ENCODE results near the gene GPD1. TPM values are rescaled to one million over a fixed set of nuclear protein-coding genes. Genes with fewer than 3 reads are reported as not detected.
"Not testable (repeated sequence)": the region's sequence is repeated elsewhere in the genome, so short reads cannot be mapped to it uniquely, and the experiment has no call there.

The GPD1 gene
- total RNA-seq, 1 experiment from 2014 or later: 3.8 TPM

- DNase-seq (ENCODE audit: low spot score): no peak
These were observed 19.4 kb downstream of the GPD1 start for GRCh38 chr12:50123203-50123602.

GRCh38 chr12:50127546-50127945 is 23.7 kb downstream of the GPD1 start:
- no peak for DNase-seq (ENCODE audit: low spot score)

GRCh38 chr12:50129290-50129689 is 25.5 kb downstream of the GPD1 start:
- no peak for DNase-seq (ENCODE audit: low spot score)

- DNase-seq (ENCODE audit: low spot score): no peak
These were observed 28.8 kb downstream of the GPD1 start for GRCh38 chr12:50132505-50133135.

GRCh38 chr12:50142993-50143392 is 39.2 kb downstream of the GPD1 start:
- DNase-seq (ENCODE audit: low spot score): no peak

GRCh38 chr12:50145439-50145838 is 41.6 kb downstream of the GPD1 start:
- DNase-seq (ENCODE audit: low spot score): no peak

- no peak for DNase-seq (ENCODE audit: low spot score)
These were observed 43.5 kb downstream of the GPD1 start for GRCh38 chr12:50147281-50147680.

GRCh38 chr12:50148011-50148410 is 44.2 kb downstream of the GPD1 start:
- not testable (repeated sequence) for DNase-seq (ENCODE audit: low spot score)

- no peak for DNase-seq (ENCODE audit: low spot score)
These were observed 45.5 kb downstream of the GPD1 start for GRCh38 chr12:50149311-50149710.

- no peak for DNase-seq (ENCODE audit: low spot score)
These were observed 47.4 kb downstream of the GPD1 start for GRCh38 chr12:50151047-50151687.

- DNase-seq (ENCODE audit: low spot score): not testable (repeated sequence)
These were observed 51.1 kb downstream of the GPD1 start for GRCh38 chr12:50154947-50155346.

- DNase-seq (ENCODE audit: low spot score): no peak
These were observed 52.8 kb downstream of the GPD1 start for GRCh38 chr12:50156641-50157040.

- DNase-seq (ENCODE audit: low spot score): no peak
These were observed 53.5 kb downstream of the GPD1 start for GRCh38 chr12:50157259-50157658.

- no peak for DNase-seq (ENCODE audit: low spot score)
These were observed 56.8 kb downstream of the GPD1 start for GRCh38 chr12:50160643-50161042.

Other genes with a start within 250 kb of the GPD1 start
- not detected in 2 replicates for gene FAIM2, start 200.1 kb upstream of the GPD1 start, total RNA-seq (2014; rRNA removed; shearing (Covaris generic))
- gene AQP2, start 153.3 kb upstream of the GPD1 start, total RNA-seq (2014; rRNA removed; shearing (Covaris generic)): not detected in 2 replicates
- 0.07 TPM in 1 of 2 replicates, not detected in the other for gene AQP5, start 142.1 kb upstream of the GPD1 start, total RNA-seq (2014; rRNA removed; shearing (Covaris generic))
- not detected in 2 replicates for gene AQP6, start 131.1 kb upstream of the GPD1 start, total RNA-seq (2014; rRNA removed; shearing (Covaris generic))
- 143 and 147 TPM in 2 replicates for gene RACGAP1, start 78.5 kb upstream of the GPD1 start, total RNA-seq (2014; rRNA removed; shearing (Covaris generic))
- gene ASIC1, start 46.4 kb upstream of the GPD1 start, total RNA-seq (2014; rRNA removed; shearing (Covaris generic)): 1.6 and 3.3 TPM in 2 replicates
- gene SMARCD1, start 18.7 kb upstream of the GPD1 start, total RNA-seq (2014; rRNA removed; shearing (Covaris generic)): 57.4 and 93.9 TPM in 2 replicates
- gene COX14, start 8.2 kb downstream of the GPD1 start, total RNA-seq (2014; rRNA removed; shearing (Covaris generic)): 49.7 and 76.4 TPM in 2 replicates
- 18.9 and 19.2 TPM in 2 replicates for gene CERS5, start 63.4 kb downstream of the GPD1 start, total RNA-seq (2014; rRNA removed; shearing (Covaris generic))
- 108 and 109 TPM in 2 replicates for gene LIMA1, start 179.5 kb downstream of the GPD1 start, total RNA-seq (2014; rRNA removed; shearing (Covaris generic))